GM12878 (cell line): Measurements from ENCODE around the gene ARL6IP1. TPM values are rescaled to one million over a fixed set of nuclear protein-coding genes. Genes with fewer than 3 reads are reported as not detected.

Source experiments
- ATF7 ChIP-seq: fragments of 450-650 bp; IDR thresholded peaks from 2 replicates; pipeline ENCODE4 v1.6.1; 2016; ENCODE audit warnings: low read depth, mild to moderate bottlenecking
- BHLHE40 ChIP-seq, 2 experiments: fragments of 450-650 bp in 1 of 2; IDR thresholded peaks; 2 replicates each; pipeline ENCODE4 v1.6.1; 2011 to 2017; ENCODE audit warnings: low read depth in 2 of 2, borderline replicate concordance in 1 of 2, improper control_type of control experiment in 1 of 2, low read length in 1 of 2, mild to moderate bottlenecking in 1 of 2
- CBFB ChIP-seq: IDR thresholded peaks from 2 replicates; pipeline ENCODE4 v1.6.1; 2016; ENCODE audit warnings: antibody characterized with exemption, low read depth
- EP300 ChIP-seq, 2 experiments: fragments of 150-350 bp in 1 of 2; IDR thresholded peaks; 2 replicates each; pipeline ENCODE4 v1.6.1; 2011 to 2012; ENCODE audit warnings: low read depth in 2 of 2, low read length in 2 of 2, borderline replicate concordance in 1 of 2, improper control_type of control experiment in 1 of 2, inconsistent platforms in 1 of 2; ENCODE audit not compliant: control insufficient read depth in 1 of 2
- ETV6 ChIP-seq, 2 experiments: fragments of 450-650 bp in 1 of 2; IDR thresholded peaks in 1 of 2; conservative IDR thresholded peaks in 1 of 2; 2 replicates each; pipeline ENCODE4 v1.6.1; 2014; ENCODE audit warnings: antibody characterized with exemption in 1 of 2, borderline replicate concordance in 1 of 2, low read depth in 1 of 2, mild to moderate bottlenecking in 1 of 2, moderate library complexity in 1 of 2
- FOS ChIP-seq: IDR thresholded peaks from 3 replicates; pipeline ENCODE4 v1.6.1; 2011; ENCODE audit warnings: borderline replicate concordance; ENCODE audit not compliant: insufficient read length; ENCODE audit errors: extremely low read depth
- HDAC2 ChIP-seq: fragments of 200-600 bp; sonication (generic); IDR thresholded peaks from 2 replicates; pipeline ENCODE4 v1.6.1; 2017
- HDGF ChIP-seq: fragments of 450-650 bp; IDR thresholded peaks from 2 replicates; pipeline ENCODE4 v1.6.1; 2016; ENCODE audit warnings: antibody characterized with exemption
- IKZF1 ChIP-seq: fragments of 450-650 bp; conservative IDR thresholded peaks from 2 replicates; pipeline ENCODE4 v1.6.1; 2017; ENCODE audit warnings: antibody characterized with exemption, mild to moderate bottlenecking
- IKZF2 ChIP-seq, 2 experiments: fragments of 450-650 bp; IDR thresholded peaks; 2 replicates each; pipeline ENCODE4 v1.6.1; 2017; ENCODE audit warnings: mild to moderate bottlenecking in 2 of 2, moderate library complexity in 2 of 2
- MEF2B ChIP-seq: fragments of 450-650 bp; IDR thresholded peaks from 2 replicates; pipeline ENCODE4 v1.6.1; 2018; ENCODE audit warnings: mild to moderate bottlenecking, moderate library complexity; ENCODE audit not compliant: partially characterized antibody, poor library complexity, severe bottlenecking
- NFYA ChIP-seq: IDR thresholded peaks from 2 replicates; pipeline ENCODE4 v1.6.1; 2011; ENCODE audit warnings: low read depth, mild to moderate bottlenecking, low read length, improper control_type of control experiment, borderline replicate concordance
- PML ChIP-seq: IDR thresholded peaks from 2 replicates; pipeline ENCODE4 v1.6.1; 2012; ENCODE audit warnings: low read length, inconsistent platforms
- POLR2A ChIP-seq: IDR thresholded peaks from 2 replicates; pipeline ENCODE4 v1.6.1; 2011; ENCODE audit warnings: low read depth, mild to moderate bottlenecking, low read length
- POLR2AphosphoS2 ChIP-seq: IDR thresholded peaks from 2 replicates; pipeline ENCODE4 v1.6.1; 2011; ENCODE audit warnings: low read depth, mild to moderate bottlenecking, low read length, improper control_type of control experiment, moderate library complexity
- POU2F2 ChIP-seq: IDR thresholded peaks from 3 replicates; pipeline ENCODE4 v1.6.1; 2011; ENCODE audit warnings: low read depth, mild to moderate bottlenecking, low read length, borderline replicate concordance
- RELA ChIP-seq: fragments of 450-650 bp; IDR thresholded peaks from 2 replicates; pipeline ENCODE4 v1.8.0; 2014; ENCODE audit warnings: borderline replicate concordance; ENCODE audit not compliant: partially characterized antibody
- SP1 ChIP-seq: IDR thresholded peaks from one replicate; pipeline ENCODE4 v1.6.1; 2011; ENCODE audit warnings: low read depth, low read length
- YY1 ChIP-seq: IDR thresholded peaks from 2 replicates; pipeline ENCODE4 v1.6.1; 2011; ENCODE audit warnings: low read depth, mild to moderate bottlenecking, low read length
- polyA plus RNA-seq, 11 experiments: library from polyadenylated mRNA; depleted of rRNA in 4 of 11; unstranded in 6 of 11; stranded (reverse) in 5 of 11; fragments of >200 nt; fragmentation: Nextera tagmentation in 4 of 11; fragmentation: Illumina TruSeq in 1 of 11; extraction: Ambion mirVana in 4 of 11; extraction: Trizol in 1 of 11; gene quantifications; 1 replicate in 1 of 11; 2 replicates in 10 of 11; pipeline versions ENCODE4 v1.2.1 to v1.2.3, GENCODE V29; 2011 to 2016; ENCODE audit warnings: inconsistent platforms in 2 of 11, missing spikeins in 2 of 11, low read depth in 1 of 11
- total RNA-seq, 4 experiments: library from RNA; depleted of rRNA in 3 of 4; stranded (reverse); fragments of >200 nt in 3 of 4; fragmentation: Illumina TruSeq in 1 of 4; extraction: Trizol in 1 of 4; gene quantifications; 2 replicates each; pipeline versions ENCODE4 v1.2.1 to v1.2.3, GENCODE V29; 2013 to 2021
- TF ChIP-seq, protein P1 (sequence below): fragments of 450-650 bp; IDR thresholded peaks from 2 replicates; pipeline ENCODE4 v1.6.1; 2017; ENCODE audit warnings: low read depth, mild to moderate bottlenecking, moderate library complexity
- TF ChIP-seq, protein P2 (sequence below): fragments of 450-650 bp; IDR thresholded peaks from 2 replicates; pipeline ENCODE4 v1.6.1; 2016; ENCODE audit warnings: mild to moderate bottlenecking, moderate library complexity, borderline replicate concordance
- TF ChIP-seq, protein P3 (sequence below): fragments of 450-650 bp; IDR thresholded peaks from 2 replicates; pipeline ENCODE4 v1.6.1; 2016; ENCODE audit warnings: mild to moderate bottlenecking

ARL6IP1 gene
- total and polyA plus RNA-seq, 10 of the 15 experiments (the other 5 are each of a cell fraction or from before 2014, with no cell fraction given) = 99.3 to 334 (median 197) TPM

- TF ChIP-seq IKZF1 = peak; percentile 60
- 0 out of 4 replicates have a peak, but pooled peaks of 1 of the 2 experiments have one; percentile 4 for TF ChIP-seq ETV6 (conservative IDR thresholded peaks at IDR 0.05 in 1 of 2, IDR thresholded peaks at IDR 0.05 in 1 of 2; ENCODE audit: borderline replicate concordance in 1 of 2, low read depth in 1 of 2)
- TF ChIP-seq IKZF2 (IDR thresholded peaks at IDR 0.05) = peak; percentile 23 to 53
- peak; percentile 100 for TF ChIP-seq POLR2A
- TF ChIP-seq, protein P1, sequence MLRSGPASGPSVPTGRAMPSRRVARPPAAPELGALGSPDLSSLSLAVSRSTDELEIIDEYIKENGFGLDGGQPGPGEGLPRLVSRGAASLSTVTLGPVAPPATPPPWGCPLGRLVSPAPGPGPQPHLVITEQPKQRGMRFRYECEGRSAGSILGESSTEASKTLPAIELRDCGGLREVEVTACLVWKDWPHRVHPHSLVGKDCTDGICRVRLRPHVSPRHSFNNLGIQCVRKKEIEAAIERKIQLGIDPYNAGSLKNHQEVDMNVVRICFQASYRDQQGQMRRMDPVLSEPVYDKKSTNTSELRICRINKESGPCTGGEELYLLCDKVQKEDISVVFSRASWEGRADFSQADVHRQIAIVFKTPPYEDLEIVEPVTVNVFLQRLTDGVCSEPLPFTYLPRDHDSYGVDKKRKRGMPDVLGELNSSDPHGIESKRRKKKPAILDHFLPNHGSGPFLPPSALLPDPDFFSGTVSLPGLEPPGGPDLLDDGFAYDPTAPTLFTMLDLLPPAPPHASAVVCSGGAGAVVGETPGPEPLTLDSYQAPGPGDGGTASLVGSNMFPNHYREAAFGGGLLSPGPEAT = peak; percentile 56; the same call in 1 of the 2 replicates
- TF ChIP-seq EP300 (IDR thresholded peaks at IDR 0.05; ENCODE audit: borderline replicate concordance in 1 of 2, control insufficient read depth in 1 of 2, low read depth in 2 of 2, low read length in 2 of 2) = peak in 1 of 2 experiments; percentile 9; a peak in 2 of 4 replicates
- no peak; the same call in none of the 2 replicates for TF ChIP-seq YY1
- TF ChIP-seq POLR2AphosphoS2 = peak; percentile 98
- peak; percentile 37 for TF ChIP-seq FOS
- TF ChIP-seq, protein P2, sequence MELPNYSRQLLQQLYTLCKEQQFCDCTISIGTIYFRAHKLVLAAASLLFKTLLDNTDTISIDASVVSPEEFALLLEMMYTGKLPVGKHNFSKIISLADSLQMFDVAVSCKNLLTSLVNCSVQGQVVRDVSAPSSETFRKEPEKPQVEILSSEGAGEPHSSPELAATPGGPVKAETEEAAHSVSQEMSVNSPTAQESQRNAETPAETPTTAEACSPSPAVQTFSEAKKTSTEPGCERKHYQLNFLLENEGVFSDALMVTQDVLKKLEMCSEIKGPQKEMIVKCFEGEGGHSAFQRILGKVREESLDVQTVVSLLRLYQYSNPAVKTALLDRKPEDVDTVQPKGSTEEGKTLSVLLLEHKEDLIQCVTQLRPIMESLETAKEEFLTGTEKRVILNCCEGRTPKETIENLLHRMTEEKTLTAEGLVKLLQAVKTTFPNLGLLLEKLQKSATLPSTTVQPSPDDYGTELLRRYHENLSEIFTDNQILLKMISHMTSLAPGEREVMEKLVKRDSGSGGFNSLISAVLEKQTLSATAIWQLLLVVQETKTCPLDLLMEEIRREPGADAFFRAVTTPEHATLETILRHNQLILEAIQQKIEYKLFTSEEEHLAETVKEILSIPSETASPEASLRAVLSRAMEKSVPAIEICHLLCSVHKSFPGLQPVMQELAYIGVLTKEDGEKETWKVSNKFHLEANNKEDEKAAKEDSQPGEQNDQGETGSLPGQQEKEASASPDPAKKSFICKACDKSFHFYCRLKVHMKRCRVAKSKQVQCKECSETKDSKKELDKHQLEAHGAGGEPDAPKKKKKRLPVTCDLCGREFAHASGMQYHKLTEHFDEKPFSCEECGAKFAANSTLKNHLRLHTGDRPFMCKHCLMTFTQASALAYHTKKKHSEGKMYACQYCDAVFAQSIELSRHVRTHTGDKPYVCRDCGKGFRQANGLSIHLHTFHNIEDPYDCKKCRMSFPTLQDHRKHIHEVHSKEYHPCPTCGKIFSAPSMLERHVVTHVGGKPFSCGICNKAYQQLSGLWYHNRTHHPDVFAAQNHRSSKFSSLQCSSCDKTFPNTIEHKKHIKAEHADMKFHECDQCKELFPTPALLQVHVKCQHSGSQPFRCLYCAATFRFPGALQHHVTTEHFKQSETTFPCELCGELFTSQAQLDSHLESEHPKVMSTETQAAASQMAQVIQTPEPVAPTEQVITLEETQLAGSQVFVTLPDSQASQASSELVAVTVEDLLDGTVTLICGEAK = no peak; the same call in 1 of the 2 replicates
- TF ChIP-seq BHLHE40 (IDR thresholded peaks at IDR 0.05; ENCODE audit: borderline replicate concordance in 1 of 2, low read depth in 2 of 2, low read length in 1 of 2) = peak in 1 of 2 experiments; percentile 51; a peak in 2 of 4 replicates
- peak; percentile 100 for TF ChIP-seq CBFB
- peak; percentile 68 for TF ChIP-seq RELA
- peak; percentile 90 for TF ChIP-seq PML
- peak; percentile 30 for TF ChIP-seq NFYA
- no peak; the same call in 1 of the 2 replicates for TF ChIP-seq ATF7
- peak; percentile 92 for TF ChIP-seq POU2F2
- TF ChIP-seq HDGF = peak; percentile 93
- TF ChIP-seq, protein P3, sequence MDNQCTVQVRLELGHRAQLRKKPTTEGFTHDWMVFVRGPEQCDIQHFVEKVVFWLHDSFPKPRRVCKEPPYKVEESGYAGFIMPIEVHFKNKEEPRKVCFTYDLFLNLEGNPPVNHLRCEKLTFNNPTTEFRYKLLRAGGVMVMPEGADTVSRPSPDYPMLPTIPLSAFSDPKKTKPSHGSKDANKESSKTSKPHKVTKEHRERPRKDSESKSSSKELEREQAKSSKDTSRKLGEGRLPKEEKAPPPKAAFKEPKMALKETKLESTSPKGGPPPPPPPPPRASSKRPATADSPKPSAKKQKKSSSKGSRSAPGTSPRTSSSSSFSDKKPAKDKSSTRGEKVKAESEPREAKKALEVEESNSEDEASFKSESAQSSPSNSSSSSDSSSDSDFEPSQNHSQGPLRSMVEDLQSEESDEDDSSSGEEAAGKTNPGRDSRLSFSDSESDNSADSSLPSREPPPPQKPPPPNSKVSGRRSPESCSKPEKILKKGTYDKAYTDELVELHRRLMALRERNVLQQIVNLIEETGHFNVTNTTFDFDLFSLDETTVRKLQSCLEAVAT = peak; percentile 84
- peak; percentile 85 for TF ChIP-seq SP1
- TF ChIP-seq HDAC2 = 0 out of 2 replicates have a peak, but pooled peaks have one; percentile 64
- peak; percentile 50 for TF ChIP-seq MEF2B
Observed at GRCh38 chr16:18801145-18801972, at the start of gene ARL6IP1 (continued).
